GM18951 (cell line): ENCODE results near the gene API5.

Source experiments
- POLR2A ChIP-seq: IDR thresholded peaks from 4 replicates; pipeline ENCODE4 v1.6.1; 2011; ENCODE audit warnings: mild to moderate bottlenecking; ENCODE audit not compliant: insufficient read length, insufficient read depth; ENCODE audit errors: extremely low read depth
- in situ Hi-C: fragments of 300-500 bp; cut with MboI; formaldehyde crosslinking; loops from one replicate; pipeline ENCODE4 v1.12.0; 2022; ENCODE audit warnings: low sequenced_read_pairs, mixed read lengths, inconsistent platforms; ENCODE audit not compliant: unreplicated experiment

API5 gene

DNA sequence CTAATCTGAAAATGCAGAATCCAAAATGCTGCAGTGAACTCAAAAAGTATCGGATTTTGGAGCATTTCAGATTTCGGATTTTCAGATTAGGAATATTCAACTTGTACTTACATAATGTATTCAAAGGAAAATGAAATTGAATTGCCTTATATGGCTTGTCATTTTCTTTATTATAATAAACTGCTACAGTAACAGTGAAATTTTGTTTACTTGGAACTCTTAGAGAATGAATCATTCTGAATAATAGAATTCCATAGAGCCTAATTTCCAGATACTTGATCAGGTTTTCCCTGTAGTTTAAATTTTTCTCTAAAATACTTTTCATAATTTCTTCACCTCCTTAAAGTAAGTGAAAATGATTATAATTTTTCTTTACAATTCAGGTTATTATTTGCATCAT lies 64.3 kb downstream of the API5 start:
- in situ Hi-C loops = no loop called here
- TF ChIP-seq POLR2A = no peak

DNA sequence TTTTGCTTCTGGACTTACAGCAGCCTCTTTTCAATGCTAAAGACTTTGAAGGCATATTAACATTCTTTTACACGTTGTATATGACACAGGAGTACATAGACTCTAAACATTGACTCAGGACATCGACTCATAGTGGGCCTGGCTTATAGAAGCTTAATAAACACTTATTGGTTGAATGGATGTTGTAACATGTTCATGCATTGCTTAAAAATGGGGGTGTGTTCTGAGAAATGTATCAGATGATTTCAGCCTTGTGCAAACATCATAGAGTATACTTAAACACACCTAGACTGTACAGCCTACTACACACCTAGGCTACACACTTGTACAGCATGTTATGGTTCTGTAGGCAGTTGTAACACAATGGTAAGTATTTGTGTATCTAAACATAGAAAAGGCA lies 64.8 kb downstream of the API5 start:
- no peak for TF ChIP-seq POLR2A
- in situ Hi-C loops = no loop called here

DNA sequence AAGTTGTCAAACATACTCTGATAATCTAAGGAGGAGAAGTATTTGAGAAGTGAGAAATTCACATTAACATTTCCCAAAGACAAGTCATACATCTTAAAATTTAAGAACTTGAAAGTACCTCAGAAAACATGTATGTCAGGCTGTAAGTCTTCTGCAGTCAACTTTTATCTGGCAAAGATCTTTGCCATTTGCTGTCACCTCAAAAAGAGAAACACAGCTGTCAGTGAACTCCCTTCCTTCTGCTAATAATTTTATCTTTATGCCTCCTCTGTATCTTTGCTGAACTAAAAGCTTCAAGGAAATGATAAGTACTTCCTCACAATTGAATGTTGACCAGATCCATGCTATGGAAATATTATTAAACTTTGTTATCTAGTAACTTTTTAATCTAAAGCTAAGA lies 65.6 kb downstream of the API5 start:
- no peak for TF ChIP-seq POLR2A
- in situ Hi-C loops = no loop called here

DNA sequence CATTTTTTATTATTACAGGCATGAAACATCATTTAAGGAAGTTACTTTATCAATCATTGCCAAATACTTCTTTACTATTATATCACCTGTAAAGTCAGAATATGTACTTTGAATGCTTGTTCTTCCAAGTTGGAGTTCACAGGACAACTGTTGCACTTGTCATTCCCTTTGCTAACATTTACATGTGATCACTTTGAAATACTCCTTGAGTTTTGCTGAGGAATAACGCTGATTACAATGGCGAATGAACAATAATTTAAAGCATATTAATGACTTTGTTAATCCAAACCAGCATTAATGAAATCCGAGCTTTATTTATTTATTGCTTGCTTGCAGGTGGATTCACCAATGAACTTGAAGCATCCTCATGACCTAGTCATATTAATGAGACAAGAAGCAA lies 67.1 kb downstream of the API5 start:
- in situ Hi-C loops = no loop called here
- TF ChIP-seq POLR2A = no peak

GRCh38 chr11:43381802-43382201 lies 70.0 kb downstream of the API5 start:
- no peak for TF ChIP-seq POLR2A
- in situ Hi-C loops = no loop called here

DNA sequence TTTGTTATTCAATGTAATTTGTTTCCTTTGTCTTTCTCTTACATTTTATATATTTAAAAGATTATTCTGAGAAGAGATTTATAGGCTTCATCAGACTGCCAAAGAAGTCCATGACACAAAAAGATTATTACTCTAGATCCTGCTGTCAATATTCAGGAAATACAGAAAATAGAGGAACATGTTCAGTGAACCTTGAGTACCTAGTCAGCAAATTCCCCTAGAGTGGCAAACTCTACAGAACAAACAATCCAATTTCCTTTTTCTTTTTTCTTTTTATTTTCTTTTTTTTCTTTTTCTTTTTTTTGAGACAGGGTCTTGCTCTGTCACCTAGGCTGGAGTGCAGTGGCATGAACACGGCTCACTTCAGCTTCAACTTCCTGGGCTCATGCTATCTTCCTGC lies 70.8 kb downstream of the API5 start:
- TF ChIP-seq POLR2A = no peak
- in situ Hi-C loops = no loop called here

DNA sequence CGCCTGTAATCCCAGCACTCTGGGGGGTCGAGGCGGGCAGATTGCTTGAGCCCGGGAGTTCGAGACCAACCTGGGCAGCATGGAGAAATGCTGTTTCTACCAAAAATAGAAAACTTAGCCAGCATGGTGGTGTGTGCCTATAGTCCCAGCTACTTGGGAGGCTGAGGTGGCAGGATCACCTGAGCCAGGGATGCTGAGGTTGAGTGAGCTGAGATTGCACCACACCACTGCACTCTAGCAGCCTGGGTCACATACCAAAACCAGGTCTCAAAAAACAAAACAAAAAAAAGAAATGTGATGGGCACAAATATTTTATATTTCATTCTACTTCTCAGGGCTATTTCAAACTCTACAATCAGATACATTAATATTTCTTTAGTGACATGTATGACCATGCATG lies 72.6 kb downstream of the API5 start:
- no peak for TF ChIP-seq POLR2A
- in situ Hi-C loops = no loop called here

- in situ Hi-C loops = no loop called here
- no peak for TF ChIP-seq POLR2A
These were observed 80.9 kb downstream of the API5 start for GRCh38 chr11:43392713-43393112.

GRCh38 chr11:43393765-43394355 lies 82.1 kb downstream of the API5 start:
- in situ Hi-C loops = no loop called here
- no peak for TF ChIP-seq POLR2A
